Esophagus squamous epithelium (tissue), 4 donors: Measurements from ENCODE around the gene TAB3.

Experiments used
- CTCF ChIP-seq, 6 experiments: fragments of 450-650 bp in 4 of 6; fragments of 200-600 bp in 2 of 6; sonication (generic) in 2 of 6; IDR thresholded peaks; one replicate each; pipeline ENCODE4 v1.5.1; 2016 to 2019; ENCODE audit warnings: antibody characterized with exemption in 6 of 6, mild to moderate bottlenecking in 4 of 6, moderate library complexity in 4 of 6
- POLR2A ChIP-seq, 4 donors: fragments of 450-650 bp; IDR thresholded peaks; one replicate each; pipeline ENCODE4 v1.6.1; 2017; ENCODE audit warnings: antibody characterized with exemption in 4 of 4, mild to moderate bottlenecking in 4 of 4, moderate library complexity in 3 of 4

GRCh38 chrX:30885136-30885535 is 3.9 kb downstream of the TAB3 start:
- TF ChIP-seq CTCF (IDR thresholded peaks at IDR 0.05) (no peak), POLR2A (IDR thresholded peaks at IDR 0.05) (no peak)
